ENCODE measurements around the gene DCAF15.
"Not testable (repeated sequence)": the region's sequence is repeated elsewhere in the genome, so short reads cannot be mapped to it uniquely, and the experiment has no call there.

Gene DCAF15

DNA sequence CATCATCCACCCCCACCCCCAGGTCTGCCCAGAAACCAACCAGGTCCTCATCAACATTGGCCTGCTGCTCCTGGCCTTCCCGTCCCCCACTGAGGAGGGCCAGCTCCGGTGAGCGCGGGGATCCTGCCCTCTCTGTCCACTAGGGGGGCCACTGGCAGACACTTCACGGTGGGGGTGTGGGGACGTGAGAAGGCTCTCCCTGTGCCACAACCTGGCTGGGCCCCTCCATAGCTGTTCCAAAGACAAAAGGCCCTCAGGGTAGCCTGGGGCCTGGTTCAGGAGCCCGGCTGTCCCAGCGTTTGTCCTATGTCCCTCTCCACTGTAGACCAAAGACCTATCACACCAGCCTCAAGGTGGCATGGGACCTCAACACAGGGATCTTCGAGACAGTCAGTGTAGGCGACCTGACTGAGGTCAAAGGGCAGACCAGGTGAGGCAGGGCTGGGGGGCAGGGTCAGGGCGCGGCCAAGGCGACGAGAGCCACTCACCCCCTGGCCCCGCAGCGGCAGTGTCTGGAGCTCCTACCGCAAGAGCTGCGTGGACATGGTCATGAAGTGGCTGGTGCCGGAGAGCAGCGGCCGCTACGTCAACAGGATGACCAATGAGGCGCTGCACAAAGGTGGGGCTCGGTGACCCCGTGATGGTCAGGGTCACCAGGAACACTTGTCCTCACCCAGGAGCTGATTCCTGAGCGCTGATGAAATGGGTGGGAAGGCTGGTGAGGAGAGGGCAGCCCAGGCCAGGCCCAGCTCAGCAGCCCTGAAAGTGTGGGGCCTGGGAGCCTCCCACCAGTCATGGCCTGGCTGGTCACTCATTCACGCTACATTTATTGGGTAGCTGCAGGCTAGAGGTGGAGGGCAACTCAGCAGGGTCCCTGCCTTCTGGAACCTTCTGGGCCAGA lies 7.9 kb downstream of the DCAF15 start:
- no peak for DNase-seq (ENCODE audit: low spot score)

DNA sequence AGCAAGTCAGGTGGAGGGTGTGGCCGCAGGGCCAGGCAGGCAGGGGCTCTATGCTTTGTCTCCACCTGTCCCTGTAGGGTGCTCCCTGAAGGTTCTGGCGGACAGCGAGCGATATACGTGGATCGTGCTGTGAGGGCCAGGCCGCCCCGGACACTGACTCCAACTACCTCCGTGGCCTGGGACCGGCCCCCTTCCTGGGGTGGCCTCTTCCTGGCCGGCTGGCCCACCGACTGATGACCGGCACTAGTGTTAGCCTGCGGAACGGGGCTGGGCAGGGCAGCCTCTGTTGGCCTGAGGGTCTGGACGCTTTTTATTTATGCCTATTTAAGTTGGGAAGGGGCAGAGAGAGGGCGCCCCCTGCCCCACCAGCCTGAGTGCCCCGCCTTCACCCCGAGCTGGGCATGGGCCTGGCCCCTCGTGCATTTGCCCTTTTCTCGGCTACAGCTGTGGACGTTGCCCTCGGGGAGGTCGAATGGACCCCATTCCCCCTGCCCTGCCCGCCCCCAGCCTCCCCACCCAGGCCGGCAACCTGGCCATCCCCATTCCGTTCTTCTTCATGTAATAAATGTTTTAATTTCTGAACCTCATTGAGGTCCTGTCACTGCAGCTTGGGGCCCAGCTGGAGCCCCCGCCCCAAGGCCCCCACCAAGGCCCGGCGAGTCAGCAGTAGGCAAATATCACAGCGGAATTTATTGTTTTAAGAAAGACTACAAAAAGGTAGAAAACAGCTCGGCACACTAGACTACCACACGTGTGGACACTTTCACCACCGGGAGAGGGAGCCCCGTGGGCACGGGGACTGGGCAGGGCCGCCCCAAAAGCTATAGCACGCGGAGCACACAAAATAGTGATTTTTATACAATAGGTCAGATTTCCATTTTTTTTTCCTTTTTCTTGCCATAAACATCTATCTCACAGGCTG lies 8.8 kb downstream of the DCAF15 start:
- no peak for DNase-seq (ENCODE audit: low spot score)

DNA sequence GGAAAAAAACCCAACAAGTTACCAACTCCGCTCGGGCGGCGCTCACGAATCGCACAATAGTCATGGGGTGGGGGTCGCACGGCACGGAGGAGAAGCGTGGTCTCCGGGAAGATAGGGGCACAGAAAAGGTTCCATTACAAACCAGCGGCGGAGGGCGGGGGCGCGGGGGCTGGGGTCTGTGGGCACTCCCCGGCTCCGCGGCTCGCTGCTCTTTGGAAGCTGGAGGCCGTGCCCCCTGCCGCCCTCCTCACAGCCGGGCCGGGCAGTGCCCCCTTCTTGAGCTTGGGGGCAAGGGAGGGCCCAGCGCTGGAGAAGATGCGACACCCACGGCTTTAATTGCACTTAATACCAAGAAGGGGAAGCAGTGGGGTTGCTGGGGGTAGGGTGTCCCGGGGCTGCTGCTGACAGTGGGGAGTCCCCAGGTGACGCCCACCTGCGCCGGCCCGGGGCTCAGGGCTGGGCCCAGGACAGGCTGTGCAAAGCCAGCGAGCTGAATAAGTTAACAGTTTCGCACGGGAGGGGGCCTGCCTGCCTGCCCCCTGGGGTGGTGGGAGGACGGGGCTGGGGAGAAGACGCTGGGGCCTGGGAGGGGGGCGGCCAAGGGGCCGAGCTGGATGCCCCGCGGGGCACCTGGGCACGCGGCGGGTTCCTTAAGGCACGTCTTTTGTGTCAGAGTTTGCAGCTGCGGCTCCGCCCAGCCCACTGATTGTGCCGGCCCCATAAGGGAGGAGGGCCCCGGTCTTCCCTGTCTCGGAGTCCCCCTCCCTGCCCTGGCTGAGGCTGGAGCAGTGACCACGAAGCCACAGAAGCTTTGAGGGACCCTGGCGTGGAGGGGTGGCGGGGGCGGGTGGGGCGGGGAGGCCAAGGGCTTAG lies 9.8 kb downstream of the DCAF15 start:
- DNase-seq (ENCODE audit: low spot score) = no peak

DNA sequence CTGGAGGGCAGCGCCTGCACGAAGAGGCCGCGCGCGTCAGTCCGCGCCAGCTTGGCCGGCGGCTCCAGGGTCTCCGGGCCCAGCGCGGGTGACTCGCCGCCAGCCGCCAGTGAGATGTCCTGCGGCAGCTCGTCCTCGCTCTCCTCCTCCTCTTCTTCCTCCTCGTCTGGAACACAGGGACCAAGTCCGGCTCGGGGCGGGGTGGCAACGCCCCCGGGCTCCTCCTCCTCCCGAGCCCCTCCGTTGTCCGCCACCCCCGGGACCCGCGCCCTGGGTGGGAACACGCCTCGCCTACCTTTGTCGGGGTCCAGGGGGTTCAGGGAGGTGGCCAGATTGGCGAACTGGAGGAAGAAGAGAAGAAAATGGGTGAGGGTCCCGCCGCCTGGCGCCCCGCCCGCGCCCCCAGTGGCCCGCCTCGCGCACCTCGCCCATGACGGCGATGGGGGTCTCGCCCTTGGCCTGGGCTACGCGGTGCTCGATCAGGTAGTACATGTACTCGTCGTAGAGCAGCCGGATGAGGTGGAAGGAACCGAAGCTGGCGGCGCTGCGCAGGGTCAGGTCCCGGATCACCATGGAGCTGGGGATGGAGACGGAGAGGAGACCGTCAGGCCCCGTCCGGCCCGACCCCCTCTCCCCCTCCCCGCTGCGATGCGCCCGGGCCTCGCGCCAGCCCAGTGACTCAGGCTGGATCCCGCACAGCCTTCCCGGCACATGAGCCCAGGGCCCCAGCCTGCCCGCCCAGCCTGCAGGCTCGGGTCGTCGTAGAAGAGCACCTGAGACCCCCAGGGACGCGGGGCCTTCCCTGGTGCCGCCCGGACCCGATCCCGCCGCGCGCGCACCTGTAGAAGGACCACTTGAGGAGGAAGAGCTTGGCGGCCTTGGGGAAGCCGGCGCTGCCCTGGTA lies 10.6 kb downstream of the DCAF15 start:
- DNase-seq (ENCODE audit: low spot score) = no peak

DNA sequence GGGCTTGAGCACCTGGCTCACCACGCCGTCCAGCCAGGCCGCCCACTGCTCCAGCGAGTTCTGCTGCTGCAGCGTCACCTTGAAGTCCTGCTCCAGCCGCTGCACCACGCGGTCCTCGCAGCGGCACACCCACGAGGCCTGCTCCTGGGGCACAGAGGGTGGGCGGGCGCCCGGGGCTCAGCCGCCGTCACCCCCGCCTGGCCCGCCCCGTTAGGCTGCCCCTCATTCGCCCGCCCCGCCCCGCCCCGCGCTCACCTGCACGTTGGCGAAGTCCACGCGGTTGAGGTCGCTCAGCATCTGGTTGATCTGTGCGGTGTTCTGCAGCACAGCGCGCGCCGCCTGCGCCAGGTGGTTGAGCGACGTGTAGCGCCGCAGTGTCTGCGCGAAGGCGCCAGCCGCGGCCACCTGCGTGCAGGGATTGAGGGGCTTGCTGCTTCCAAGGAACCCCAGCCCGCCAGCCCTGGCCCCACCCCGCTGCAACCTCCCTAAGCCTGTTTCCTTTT lies 11.3 kb downstream of the DCAF15 start:
- DNase-seq (ENCODE audit: low spot score) = no peak

DNA sequence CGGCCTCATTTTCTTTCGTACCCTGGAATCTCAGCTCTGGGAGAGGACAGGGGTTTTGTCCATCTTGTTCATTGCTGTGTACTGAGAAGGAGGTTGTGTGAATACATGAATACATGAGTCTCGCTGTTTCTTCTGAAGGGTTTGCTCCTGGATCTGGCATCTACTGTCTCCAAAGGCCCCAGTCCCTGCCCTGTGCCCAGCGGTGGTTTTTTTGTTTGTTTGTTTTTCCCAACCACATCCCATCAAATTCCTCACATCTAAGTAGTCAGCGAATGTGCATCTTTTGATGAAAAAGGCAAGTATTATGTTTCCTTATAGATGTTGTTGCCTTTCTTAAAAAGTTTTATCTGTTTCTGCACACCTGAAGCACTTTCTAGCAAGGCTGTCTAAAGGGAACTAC lies 12.5 kb downstream of the DCAF15 start:
- DNase-seq (ENCODE audit: low spot score) = no peak

DNA sequence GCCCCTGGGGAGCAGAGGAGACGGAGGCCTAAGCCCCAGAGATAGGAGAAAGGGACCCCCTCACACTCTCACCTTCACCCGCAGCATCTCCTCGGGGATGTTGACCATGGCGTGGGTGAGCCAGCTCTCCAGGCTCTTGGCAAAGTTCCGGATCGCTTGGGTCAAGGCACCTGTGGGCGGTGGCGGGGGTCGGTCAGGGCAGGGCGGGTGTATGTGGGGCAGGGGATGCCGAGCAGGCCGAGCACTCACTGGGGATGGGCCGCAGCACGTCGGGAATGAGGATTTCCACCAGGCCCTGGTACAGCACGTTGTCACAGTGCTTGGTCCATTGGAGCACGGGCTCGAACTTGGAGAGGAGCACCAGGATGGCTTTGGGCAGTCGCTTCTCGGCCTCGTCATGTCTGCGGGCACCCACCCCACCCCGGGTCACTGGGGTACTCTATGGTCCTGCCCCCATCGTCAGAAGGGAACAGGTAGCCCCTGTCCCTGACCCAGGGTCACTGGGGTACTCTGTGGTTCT lies 13.1 kb downstream of the DCAF15 start:
- no peak for DNase-seq (ENCODE audit: low spot score)

DNA sequence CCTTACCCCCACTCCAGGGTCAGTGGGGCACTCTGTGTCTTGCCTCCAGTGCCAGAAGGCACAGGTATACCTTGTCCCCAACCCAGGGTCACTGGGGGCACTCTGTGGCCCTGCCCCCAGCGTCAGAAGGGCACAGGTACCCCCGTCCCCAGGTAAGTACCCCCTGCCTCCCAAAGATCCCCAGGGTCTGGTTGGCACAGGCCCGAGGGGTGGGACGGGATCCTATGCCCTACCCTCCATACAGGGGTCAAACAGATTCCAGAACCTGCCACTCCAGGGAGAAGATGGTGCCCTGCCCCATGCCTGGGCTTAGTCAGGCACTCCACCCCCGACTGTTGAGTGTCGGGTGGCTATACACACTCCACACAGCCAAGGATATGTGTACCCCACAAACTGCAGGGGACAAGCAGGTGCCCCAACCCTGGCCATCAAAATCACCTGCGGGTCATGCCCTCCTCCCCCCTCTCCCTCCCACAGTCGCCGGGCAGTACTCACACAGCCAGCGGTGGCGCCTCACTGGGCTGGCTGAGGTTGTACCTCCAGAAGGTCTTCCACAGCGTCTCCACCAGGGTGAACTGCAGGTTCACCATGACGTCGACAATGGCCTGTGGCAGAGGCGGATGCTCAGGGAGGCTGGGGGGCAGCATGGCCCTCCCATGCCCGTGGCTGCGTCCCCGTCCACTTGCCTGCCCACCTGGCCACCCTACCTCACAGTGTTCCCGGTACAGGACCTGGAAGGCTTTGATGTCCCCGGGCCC lies 13.8 kb downstream of the DCAF15 start:
- no peak for DNase-seq (ENCODE audit: low spot score)

DNA sequence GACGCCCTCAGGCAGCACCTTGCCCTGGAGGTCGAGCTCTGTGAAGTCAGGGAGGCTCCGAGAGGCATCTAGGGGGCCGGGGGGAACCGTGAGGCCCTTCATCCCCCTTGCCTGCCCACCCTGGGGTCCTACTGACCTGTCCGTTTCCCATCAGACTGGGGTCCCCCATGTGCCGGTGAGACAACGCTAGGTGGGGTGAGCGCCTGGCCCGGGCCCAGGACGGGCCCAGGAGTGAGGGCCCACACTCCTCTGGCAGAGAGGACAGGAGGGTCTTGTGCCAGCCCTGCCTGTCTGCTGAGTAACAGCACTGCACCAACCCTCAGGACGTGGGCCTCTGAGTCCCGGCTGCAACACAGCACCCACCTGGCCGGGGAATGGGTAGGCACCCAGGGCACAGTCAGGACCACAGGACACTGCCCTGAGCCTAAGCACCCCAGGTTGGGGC lies 14.4 kb downstream of the DCAF15 start:
- DNase-seq (ENCODE audit: low spot score) = no peak

DNA sequence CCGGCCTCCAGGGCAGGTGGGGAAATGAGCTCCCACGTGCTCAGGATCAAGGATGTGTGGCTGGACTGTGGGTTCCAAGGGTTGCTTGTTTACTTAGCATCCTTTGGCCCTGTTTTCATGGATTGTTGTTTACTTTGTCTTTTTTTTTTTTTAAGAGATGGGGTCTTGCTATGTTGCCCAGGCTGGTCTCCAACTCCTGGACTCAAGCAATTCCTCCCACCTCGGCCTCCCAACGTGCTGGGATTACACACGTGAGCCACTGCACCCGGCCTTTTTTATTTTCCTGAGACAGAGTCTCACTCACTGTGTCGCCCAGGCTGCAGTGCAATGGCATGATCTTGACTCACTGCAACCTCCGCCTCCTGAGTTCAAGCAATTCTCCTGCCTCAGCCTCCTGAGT lies 14.9 kb downstream of the DCAF15 start:
- not testable (repeated sequence) for DNase-seq (ENCODE audit: low spot score)

DNA sequence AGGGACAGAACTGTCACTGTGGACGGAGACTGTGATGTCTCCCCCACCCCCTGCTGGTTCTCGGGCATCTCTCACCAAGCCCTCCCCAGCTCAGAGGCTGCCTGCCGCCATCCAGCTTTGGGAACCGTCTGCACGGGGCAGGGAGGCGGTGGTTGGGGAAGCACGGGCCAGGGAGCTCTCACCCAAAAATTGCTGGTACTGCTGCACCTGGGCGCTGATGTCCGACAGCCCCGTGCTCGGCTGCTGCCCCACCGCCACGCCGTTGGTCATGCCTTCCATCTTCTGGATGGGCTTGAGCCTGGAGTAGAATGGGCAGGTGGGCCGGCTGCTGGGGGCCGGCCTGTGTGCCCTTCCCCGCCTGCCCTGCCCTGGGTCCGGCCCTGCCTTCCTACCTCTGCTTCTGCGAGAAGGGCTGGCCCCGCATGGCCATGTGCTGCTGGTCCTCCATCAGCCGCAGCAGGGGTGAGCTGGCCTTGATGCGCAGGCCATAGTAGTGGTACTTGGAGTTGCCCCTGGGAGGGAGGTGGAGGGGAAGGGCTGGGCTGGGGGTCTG lies 16.1 kb downstream of the DCAF15 start:
- DNase-seq (ENCODE audit: low spot score) = no peak

DNA sequence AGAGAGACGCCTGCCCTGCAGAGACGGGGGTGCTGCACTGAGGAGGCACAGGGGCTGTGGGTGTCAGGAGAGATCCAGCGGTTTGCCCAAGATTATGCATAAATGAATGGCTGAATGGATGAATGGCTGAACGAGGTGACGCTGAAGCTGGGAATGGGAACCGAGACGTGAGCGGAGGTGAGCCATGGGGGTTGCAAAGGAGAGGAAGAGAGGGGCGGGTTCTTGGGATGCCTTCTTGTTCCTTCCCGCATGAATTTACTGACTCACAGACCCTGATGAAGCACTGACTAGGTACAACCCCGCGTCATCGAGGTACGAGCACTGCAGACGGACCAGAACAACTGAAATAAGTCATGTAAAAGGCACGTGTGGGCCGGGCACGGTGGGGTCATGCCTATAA lies 16.7 kb downstream of the DCAF15 start:
- DNase-seq (ENCODE audit: low spot score) = no peak

DNA sequence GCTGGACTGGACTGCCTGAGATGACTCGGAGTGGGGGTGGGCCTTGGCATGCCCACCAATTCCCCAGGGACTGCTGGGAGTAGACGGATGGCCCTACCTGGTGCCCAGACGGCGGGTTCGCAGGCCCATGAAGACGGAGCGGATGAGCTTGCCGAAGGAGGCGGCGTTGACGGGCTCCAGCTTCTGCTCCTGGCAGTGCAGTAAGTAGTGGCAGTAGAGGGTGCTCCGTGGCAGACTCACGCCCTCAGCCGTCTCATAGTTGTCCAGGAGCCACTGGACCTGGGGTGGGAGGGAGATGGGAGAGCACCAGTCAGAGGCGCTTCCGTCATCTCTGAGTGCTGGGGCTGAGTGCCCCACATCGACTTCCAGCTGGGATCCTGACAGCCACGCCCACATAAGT lies 17.6 kb downstream of the DCAF15 start:
- no peak for DNase-seq (ENCODE audit: low spot score)

DNA sequence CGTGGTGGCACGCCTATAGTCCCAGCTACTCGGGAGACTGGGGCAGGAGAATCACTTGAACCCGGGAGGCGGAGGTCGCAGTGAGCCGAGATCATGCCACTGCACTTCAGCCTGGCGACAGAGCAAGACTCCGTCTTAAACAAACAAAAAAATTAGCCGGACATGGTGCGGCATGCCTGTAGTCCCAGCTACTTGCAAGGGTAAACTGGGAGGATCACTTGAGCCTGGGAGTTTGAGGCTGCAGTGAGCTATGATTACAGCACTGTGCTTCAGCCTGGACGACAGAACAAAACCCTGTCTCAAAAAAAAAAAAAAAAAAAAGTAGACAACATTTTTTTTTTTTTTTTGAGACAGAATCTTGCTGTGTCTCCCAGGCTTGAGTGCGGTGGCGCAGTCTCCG lies 19.6 kb downstream of the DCAF15 start:
- not testable (repeated sequence) for DNase-seq (ENCODE audit: low spot score)

DNA sequence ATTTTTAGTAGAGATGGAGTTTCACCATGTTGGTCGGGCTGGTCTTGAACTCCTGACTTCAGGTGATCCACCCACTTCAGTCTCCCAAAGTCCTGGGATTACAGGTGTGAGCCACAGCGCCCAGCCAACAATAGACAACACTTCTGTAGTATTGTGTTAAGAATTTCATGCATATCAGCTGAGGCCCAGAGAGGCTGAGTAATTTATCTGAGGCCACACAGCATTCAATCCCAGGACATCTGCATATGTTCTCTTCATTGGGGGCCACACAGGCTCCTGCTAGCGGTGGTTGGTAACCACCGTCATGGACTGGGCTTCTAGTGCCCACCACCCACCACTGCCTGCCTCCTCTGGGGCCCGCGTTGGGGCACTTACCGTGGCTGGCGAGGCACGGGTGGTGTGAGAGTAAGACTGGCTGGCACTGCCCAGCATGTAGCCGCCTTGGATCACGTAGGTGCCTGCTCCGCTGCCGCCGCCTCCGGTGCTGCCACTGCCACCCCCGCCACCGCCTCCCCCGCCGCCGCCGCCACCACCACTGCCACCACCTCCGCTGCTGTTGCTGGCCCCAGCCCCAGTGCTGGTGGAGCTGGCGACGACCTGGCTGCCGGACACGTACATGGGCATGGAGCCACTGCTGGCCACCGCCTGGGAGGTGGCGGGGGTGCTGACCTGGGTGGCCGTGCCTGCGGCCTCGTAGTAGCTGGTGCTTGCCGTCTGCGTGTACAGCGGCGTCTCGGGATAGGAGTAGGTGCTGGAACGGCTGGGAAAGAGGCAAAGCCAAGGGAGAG lies 20.3 kb downstream of the DCAF15 start:
- DNase-seq (ENCODE audit: low spot score) = no peak

DNA sequence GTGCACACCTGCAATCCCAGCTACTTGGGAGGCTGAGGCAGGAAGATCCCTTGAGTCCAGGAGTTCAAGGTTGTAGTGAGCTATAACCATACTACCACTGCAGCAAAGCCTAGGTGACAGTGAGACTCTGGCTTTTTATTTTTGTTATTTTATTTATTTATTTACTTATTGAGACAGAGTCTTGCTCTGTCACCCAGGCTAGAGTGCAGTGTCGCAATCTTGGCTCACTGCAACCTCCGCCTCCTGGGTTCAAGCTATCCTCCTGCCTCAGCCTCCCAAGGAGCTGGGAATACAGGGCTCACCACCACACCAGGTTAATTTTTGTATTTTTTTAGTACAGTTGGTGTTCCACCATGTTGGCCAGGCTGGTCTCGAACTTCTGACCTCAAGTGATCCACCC lies 21.2 kb downstream of the DCAF15 start:
- not testable (repeated sequence) for DNase-seq (ENCODE audit: low spot score)

DNA sequence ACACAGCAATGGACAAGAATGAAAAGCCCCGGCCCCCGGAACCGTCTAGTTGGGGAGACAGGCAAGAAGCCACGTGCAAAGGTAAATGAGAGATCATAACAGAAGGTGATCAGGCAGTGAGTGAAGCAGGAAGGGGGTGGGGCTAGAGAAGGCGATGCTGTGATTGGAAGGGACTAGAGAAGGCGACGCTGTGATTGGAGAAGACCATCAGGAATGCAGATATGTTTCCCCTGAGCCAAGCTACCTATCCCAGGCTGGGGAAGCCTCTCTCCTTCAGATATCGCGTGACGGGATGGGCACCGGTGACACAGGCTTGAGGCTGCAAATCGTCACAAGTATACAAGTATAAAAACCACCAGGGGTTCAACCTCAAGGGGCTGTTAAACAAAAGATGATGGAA lies 21.8 kb downstream of the DCAF15 start:
- no peak for DNase-seq (ENCODE audit: low spot score)

DNA sequence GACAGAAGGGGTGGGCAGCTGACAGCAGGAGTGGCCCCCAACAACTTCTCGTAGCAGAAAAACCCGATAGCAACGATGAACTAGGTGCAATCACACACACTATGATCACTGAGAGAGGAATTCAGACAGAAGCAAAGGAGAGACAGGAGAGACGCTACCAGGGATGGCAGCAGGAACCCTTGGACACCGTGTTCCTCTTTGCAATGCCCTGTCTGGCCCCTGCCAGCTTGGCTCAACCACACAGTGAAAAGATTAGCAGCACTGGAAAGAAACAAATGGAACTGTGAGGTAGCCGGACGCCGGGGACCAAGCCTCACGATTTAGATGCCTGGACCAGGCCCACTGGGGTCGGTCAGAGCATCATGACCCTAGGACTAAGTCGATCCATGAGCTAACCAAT lies 23.6 kb downstream of the DCAF15 start:
- no peak for DNase-seq (ENCODE audit: low spot score)

DNA sequence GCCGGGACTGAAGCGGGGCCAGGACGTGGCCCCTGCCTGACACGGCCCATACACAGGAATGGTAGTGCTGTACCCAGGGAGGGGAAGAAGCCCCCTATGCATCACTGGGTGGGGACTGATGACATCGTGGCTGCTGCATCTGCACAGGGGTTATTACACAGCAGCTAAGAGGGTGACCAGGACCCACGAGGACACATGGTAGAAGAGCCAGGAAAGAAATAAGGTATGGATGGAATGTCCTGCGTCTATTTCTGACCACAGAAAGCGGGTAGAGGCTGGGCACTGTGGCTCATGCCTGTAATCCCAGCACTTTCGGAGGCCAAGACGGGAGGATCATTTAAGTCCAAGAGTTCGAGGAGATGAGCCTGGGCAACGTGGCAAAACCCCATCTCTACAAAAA lies 24.1 kb downstream of the DCAF15 start:
- no peak for DNase-seq (ENCODE audit: low spot score)

Data from pons (tissue), 1 donor.